CD8-positive, alpha-beta memory T cell (primary cell): ENCODE data around the gene ZDHHC15. TPM values are rescaled to one million over a fixed set of nuclear protein-coding genes. Genes with fewer than 3 reads are reported as not detected.
"Not testable (repeated sequence)": the region's sequence is repeated elsewhere in the genome, so short reads cannot be mapped to it uniquely, and the experiment has no call there.

Experiments
- CTCF ChIA-PET: fragments of 350-600 bp; sonication (Branson Sonifier 250); formaldehyde crosslinking; loops from one replicate; lab custom pipeline; 2021; ENCODE audit warnings: antibody characterized with exemption; lab: Charles Lee
- POLR2A ChIA-PET: fragments of 350-600 bp; sonication (Branson Sonifier 250); formaldehyde crosslinking; loops from one replicate; lab custom pipeline; 2021; ENCODE audit warnings: antibody characterized with exemption; lab: Charles Lee
- DNase-seq, 5 donors: peaks; one replicate each; pipeline versions ENCODE4 v3.0.0 to v3.0.0-alpha.2; 2020 to 2022; ENCODE audit warnings: mixed read lengths in 1 of 5
- H3K27ac ChIP-seq: one replicate; pipeline ENCODE4 v1.7.0; 2013; ENCODE audit warnings: low read depth, mild to moderate bottlenecking, low read length, moderate library complexity
- H3K27me3 ChIP-seq: 2 replicates; pipeline ENCODE4 v1.7.0; 2013; ENCODE audit warnings: low read length, mild to moderate bottlenecking; ENCODE audit not compliant: insufficient read depth, poor library complexity, severe bottlenecking
- H3K36me3 ChIP-seq: 2 replicates; pipeline ENCODE4 v1.7.0; 2013; ENCODE audit warnings: mild to moderate bottlenecking, low read length, moderate library complexity; ENCODE audit not compliant: insufficient read depth
- H3K4me1 ChIP-seq: 2 replicates; pipeline ENCODE4 v1.7.0; 2013; ENCODE audit warnings: mild to moderate bottlenecking, low read length, moderate library complexity; ENCODE audit not compliant: insufficient read depth
- H3K4me3 ChIP-seq: 2 replicates; pipeline ENCODE4 v1.7.0; 2013; ENCODE audit warnings: mild to moderate bottlenecking, low read length
- H3K9me3 ChIP-seq: 2 replicates; pipeline ENCODE4 v1.7.0; 2013; ENCODE audit warnings: mild to moderate bottlenecking, low read length
- H3K27ac Mint-ChIP-seq, 8 donors: one replicate each; pipeline ENCODE4 v1.8.0; 2020 to 2021; ENCODE audit warnings: mixed read lengths in 8 of 8, mild to moderate bottlenecking in 6 of 8, inconsistent platforms in 3 of 8, moderate library complexity in 3 of 8
- H3K27me3 Mint-ChIP-seq, 2 donors: one replicate each; pipeline ENCODE4 v1.8.0; 2020 to 2021; ENCODE audit warnings: mixed read lengths in 2 of 2, mild to moderate bottlenecking in 1 of 2, moderate library complexity in 1 of 2
- H3K36me3 Mint-ChIP-seq, 3 donors: one replicate each; pipeline ENCODE4 v1.8.0; 2020 to 2021; ENCODE audit warnings: mixed read lengths in 3 of 3, inconsistent platforms in 1 of 3, mild to moderate bottlenecking in 1 of 3
- H3K4me1 Mint-ChIP-seq, 3 donors: one replicate each; pipeline ENCODE4 v1.8.0; 2020 to 2021; ENCODE audit warnings: mixed read lengths in 3 of 3, inconsistent platforms in 1 of 3, mild to moderate bottlenecking in 1 of 3
- H3K4me3 Mint-ChIP-seq, 7 donors: one replicate each; pipeline ENCODE4 v1.8.0; 2020 to 2021; ENCODE audit warnings: mixed read lengths in 7 of 7, mild to moderate bottlenecking in 6 of 7, moderate library complexity in 4 of 7, inconsistent platforms in 2 of 7
- H3K9me3 Mint-ChIP-seq, 5 donors: one replicate each; pipeline ENCODE4 v1.8.0; 2020 to 2022; ENCODE audit warnings: mixed read lengths in 5 of 5, mild to moderate bottlenecking in 3 of 5, moderate library complexity in 2 of 5, inconsistent platforms in 1 of 5
- polyA plus RNA-seq: library from polyadenylated mRNA; unstranded; fragments of 300-500 nt; fragmentation: Illumina TruSeq; gene quantifications from one replicate; pipeline ENCODE4 v1.2.3, GENCODE V29; 2021
- total RNA-seq, 2 experiments: library from RNA; stranded (reverse); gene quantifications; one replicate each; pipeline ENCODE4 v1.2.3, GENCODE V29; 2021

ZDHHC15 gene
- total and polyA plus RNA-seq, 3 experiments from 2014 or later: 0.04 to 0.26 TPM; not detected in 1

- Histone ChIP-seq H3K36me3 (no peaks in the 10 kb centered on the region), H3K27me3 (no peaks in the 10 kb centered on the region), H3K4me1 (no peaks in the 10 kb centered on the region), H3K9me3 (no peaks in the 10 kb centered on the region), H3K27ac (no peak overlapping the region), H3K4me3 (no peak overlapping the region)
- Mint-ChIP-seq H3K27me3 (no peaks in the 10 kb centered on the region), H3K36me3 (peaks cover 12 to 37% (median 34%) of the 10 kb centered on the region in 3 donors), H3K9me3 (peaks cover 13 to 39% (median 19%) of the 10 kb centered on the region in 5 donors), H3K4me1 (no peaks in the 10 kb centered on the region), H3K4me3 (no peak overlapping the region), H3K27ac (no peak overlapping the region)
- ChIA-PET POLR2A (no interaction called here), CTCF (no interaction called here)
- DNase-seq: no peak
These were observed 187.7 kb downstream of the ZDHHC15 start for GRCh38 chrX:75335127-75335458.

- H3K4me3 Mint-ChIP-seq, DNase-seq, H3K4me1 Mint-ChIP-seq, POLR2A ChIA-PET, H3K27me3 ChIP-seq, H3K9me3 ChIP-seq, H3K4me3 ChIP-seq, H3K27ac ChIP-seq, H3K4me1 ChIP-seq, CTCF ChIA-PET, H3K27ac Mint-ChIP-seq, H3K36me3 ChIP-seq, H3K27me3 Mint-ChIP-seq: not testable (repeated sequence)
- peaks cover 16 to 44% (median 24%) of the 10 kb centered on the region in 5 donors for H3K9me3 Mint-ChIP-seq
- H3K36me3 Mint-ChIP-seq: peaks cover 13 to 41% (median 39%) of the 10 kb centered on the region in 3 donors
These were observed 188.3 kb downstream of the ZDHHC15 start for GRCh38 chrX:75334407-75335126.

GRCh38 chrX:75327607-75328006 is 195.2 kb downstream of the ZDHHC15 start:
- no peak overlapping the region for H3K27ac ChIP-seq
- peaks cover 6% of the 10 kb centered on the region for H3K36me3 ChIP-seq
- no peaks in the 10 kb centered on the region for H3K9me3 ChIP-seq
- CTCF ChIA-PET: no interaction called here
- H3K4me3 Mint-ChIP-seq: no peak overlapping the region
- peaks cover 20 to 40% (median 21%) of the 10 kb centered on the region in 5 donors for H3K9me3 Mint-ChIP-seq
- no peaks in the 10 kb centered on the region for H3K4me1 ChIP-seq
- peaks cover 0 to 5% of the 10 kb centered on the region in 2 donors for H3K27me3 Mint-ChIP-seq
- POLR2A ChIA-PET: no interaction called here
- H3K4me3 ChIP-seq: no peak overlapping the region
- no peak overlapping the region for H3K27ac Mint-ChIP-seq
- peaks cover 37 to 76% (median 74%) of the 10 kb centered on the region in 3 donors for H3K36me3 Mint-ChIP-seq
- no peak for DNase-seq
- H3K27me3 ChIP-seq: no peaks in the 10 kb centered on the region
- H3K4me1 Mint-ChIP-seq: no peaks in the 10 kb centered on the region

Other genes with a start within 250 kb of the ZDHHC15 start
- 10 to 100 TPM; 17.1 to 17.4 TPM for gene UPRT, start 249.0 kb downstream of the ZDHHC15 start, total RNA-seq
- 19.6 TPM for gene UPRT, start 249.0 kb downstream of the ZDHHC15 start, polyA plus RNA-seq